Anterior cingulate cortex (tissue), 58 donors: ENCODE measurements around the gene MCL1.

Source experiments
- DNase-seq, 58 donors: peaks; one replicate each; lab custom pipeline; 2025; lab: John Stamatoyannopoulos, UW

The MCL1 gene

DNA sequence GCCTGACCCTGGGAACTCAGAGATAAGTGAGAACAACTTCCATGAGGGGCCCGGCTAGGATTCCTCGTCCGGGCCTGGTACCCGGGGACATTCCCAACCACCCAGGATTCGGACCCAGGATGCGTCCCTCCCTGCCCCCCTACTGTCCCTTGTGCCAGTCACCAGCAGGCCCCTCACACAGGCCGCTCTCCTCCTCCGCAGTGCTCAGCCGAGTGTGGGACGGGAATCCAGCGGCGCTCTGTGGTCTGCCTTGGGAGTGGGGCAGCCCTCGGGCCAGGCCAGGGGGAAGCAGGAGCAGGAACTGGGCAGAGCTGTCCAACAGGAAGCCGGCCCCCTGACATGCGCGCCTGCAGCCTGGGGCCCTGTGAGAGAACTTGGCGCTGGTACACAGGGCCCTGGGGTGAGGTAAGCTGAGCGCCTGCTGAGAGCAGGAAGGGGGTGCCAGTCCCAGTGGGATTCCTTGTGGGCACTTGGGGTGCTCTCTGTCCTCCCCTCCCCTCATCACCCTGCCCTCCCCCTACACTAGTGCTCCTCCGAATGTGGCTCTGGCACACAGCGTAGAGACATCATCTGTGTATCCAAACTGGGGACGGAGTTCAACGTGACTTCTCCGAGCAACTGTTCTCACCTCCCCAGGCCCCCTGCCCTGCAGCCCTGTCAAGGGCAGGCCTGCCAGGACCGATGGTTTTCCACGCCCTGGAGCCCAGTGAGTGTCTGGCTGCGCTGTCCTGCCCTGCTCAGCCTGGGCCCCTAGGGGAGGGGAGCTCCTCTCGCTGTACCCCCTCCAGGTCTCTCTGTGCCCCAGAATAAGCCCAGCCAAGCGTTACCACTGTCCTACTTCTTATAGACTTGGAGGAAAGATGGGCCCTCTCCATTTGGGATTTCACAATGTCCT is 20.4 kb downstream of the MCL1 start:
- peak in 10 of 58 donors; percentile 7 to 30 (median 16) for DNase-seq

DNA sequence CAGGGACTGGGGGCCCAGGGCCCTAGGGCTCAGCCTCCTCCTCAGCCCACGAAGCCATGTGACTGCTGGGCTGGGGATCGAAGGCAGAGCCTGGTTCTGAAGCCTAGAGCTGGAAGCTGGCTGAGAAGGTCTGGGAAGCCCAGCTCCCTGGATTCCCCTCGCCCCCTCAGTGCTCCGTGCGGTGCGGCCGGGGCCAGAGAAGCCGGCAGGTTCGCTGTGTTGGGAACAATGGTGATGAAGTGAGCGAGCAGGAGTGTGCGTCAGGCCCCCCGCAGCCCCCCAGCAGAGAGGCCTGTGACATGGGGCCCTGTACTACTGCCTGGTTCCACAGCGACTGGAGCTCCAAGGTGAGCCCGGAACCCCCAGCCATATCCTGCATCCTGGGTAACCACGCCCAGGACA is 21.1 kb downstream of the MCL1 start:
- no peak for DNase-seq

DNA sequence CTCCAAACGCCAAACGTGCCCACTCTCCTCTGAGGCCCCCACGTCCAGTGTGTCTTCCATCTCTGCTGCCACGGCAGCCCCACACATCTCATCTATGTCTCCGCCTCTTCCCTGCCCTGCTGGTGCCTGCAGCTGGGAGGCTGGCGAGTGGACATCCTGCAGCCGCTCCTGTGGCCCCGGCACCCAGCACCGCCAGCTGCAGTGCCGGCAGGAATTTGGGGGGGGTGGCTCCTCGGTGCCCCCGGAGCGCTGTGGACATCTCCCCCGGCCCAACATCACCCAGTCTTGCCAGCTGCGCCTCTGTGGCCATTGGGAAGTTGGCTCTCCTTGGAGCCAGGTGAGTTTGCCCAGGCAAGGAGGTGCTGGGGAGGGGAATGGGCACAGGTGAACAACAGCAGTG is 21.6 kb downstream of the MCL1 start:
- DNase-seq: no peak

DNA sequence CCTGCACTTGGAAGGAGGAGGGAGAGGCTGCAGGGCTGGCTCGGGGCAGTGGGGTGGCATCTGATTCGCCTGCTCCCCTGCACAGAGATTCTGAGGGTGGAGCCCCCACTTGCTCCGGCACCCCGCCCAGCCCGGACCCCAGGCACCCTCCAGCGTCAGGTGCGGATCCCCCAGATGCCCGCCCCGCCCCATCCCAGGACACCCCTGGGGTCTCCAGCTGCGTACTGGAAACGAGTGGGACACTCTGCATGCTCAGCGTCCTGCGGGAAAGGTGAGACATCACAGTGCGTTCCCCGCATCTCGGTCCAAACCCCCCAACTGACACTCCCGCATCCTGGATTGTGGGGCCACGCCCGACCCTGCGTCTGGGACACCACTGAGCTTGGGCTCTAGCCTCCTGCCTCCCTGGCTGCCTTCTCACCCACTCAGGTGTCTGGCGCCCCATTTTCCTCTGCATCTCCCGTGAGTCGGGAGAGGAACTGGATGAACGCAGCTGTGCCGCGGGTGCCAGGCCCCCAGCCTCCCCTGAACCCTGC is 22.3 kb downstream of the MCL1 start:
- no peak for DNase-seq

DNA sequence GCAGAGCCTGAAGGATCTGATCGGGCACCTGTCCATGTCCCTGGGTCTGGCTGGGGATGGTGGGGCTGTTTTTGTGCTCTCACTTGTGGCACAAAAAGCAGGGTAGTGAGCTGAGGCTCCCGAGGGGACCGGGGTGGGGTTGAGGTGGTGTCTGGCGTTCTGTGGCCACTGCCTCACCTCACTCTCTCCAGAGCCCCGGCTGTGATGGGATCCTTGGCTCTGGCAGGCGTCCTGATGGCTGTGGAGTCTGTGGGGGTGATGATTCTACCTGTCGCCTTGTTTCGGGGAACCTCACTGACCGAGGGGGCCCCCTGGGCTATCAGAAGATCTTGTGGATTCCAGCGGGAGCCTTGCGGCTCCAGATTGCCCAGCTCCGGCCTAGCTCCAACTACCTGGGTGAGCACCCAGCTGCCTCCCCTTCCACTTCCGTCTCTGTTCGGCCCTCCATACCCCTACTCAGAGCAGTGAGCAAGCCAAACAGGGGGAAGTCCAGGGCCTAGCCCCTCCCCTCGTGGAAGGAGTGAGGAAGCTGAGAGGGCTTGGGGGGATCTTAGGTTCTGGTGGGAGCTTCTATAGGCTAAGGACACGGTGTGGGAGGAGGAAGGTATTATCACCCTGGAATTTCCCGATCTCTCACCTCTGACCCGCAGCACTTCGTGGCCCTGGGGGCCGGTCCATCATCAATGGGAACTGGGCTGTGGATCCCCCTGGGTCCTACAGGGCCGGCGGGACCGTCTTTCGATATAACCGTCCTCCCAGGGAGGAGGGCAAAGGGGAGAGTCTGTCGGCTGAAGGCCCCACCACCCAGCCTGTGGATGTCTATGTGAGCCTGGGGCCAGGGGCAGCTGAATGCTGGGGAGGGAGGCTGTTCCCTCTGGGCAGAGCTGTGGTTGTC is 23.2 kb downstream of the MCL1 start:
- no peak for DNase-seq

DNA sequence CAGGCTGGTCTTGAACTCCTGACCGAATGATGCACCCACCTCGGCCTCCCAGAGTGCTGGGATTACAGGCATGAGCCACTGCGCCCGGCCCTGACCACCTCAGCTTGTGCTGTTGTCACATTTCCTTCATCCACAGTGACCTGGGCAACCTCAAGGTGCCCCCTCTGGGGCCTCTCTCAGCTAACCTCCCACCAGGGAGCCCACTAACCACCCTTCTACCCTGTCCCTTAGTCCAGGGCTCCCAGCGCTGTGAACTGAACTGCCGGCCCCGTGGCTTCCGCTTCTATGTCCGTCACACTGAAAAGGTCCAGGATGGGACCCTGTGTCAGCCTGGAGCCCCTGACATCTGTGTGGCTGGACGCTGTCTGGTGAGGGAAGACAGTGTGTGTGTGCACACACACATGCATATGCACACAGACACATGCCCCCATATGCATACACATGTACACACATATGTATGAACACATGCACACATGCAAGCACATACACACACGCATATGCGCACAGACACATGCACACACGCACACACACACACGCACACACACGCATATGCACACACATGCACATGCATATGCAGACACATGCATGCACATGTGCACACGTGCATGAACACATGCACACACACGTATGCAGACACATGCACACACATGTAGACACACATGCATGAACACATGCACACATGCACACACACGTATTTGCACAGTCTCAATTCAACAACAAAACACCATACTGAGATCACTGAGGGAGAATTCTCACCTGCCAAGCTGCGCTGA is 24.0 kb downstream of the MCL1 start:
- no peak for DNase-seq

DNA sequence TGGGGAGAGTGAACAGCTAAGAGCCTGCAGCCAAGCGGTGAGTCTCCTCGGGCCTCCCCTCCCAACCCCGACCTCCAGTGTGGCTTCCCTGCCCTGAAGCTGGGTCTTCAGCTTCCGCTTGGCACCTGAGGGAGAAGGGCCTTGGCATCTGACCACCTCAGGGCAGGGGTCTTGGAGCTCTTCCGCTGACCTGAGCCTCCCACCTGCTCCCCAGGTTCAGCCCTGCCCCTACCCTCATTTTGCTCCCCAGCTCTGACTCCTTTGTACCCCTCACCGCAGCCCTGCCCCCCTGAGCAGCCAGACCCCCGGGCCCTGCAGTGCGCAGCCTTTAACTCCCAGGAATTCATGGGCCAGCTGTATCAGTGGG is 25.3 kb downstream of the MCL1 start:
- DNase-seq: no peak

DNA sequence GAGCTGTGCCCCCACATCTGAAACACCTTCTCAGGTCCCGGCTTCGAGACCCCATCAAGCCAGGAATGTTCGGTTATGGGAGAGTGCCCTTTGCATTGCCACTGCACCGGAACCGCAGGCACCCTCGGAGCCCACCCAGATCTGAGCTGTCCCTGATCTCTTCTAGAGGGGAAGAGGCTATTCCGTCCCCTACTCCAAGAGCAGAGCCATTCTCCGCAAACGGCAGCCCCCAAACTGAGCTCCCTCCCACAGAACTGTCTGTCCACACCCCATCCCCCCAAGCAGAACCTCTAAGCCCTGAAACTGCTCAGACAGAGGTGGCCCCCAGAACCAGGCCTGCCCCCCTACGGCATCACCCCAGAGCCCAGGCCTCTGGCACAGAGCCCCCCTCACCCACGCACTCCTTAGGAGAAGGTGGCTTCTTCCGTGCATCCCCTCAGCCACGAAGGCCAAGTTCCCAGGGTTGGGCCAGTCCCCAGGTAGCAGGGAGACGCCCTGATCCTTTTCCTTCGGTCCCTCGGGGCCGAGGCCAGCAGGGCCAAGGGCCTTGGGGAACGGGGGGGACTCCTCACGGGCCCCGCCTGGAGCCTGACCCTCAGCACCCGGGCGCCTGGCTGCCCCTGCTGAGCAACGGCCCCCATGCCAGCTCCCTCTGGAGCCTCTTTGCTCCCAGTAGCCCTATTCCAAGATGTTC is 25.9 kb downstream of the MCL1 start:
- DNase-seq: no peak

DNA sequence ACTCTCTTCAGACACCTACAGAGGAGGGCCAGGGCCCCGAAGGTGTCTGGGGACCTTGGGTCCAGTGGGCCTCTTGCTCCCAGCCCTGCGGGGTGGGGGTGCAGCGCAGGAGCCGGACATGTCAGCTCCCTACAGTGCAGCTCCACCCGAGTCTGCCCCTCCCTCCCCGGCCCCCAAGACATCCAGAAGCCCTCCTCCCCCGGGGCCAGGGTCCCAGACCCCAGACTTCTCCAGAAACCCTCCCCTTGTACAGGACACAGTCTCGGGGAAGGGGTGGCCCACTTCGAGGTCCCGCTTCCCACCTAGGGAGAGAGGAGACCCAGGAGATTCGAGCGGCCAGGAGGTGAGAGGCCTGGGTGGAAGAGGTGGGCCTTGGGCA is 26.5 kb downstream of the MCL1 start:
- DNase-seq: no peak

DNA sequence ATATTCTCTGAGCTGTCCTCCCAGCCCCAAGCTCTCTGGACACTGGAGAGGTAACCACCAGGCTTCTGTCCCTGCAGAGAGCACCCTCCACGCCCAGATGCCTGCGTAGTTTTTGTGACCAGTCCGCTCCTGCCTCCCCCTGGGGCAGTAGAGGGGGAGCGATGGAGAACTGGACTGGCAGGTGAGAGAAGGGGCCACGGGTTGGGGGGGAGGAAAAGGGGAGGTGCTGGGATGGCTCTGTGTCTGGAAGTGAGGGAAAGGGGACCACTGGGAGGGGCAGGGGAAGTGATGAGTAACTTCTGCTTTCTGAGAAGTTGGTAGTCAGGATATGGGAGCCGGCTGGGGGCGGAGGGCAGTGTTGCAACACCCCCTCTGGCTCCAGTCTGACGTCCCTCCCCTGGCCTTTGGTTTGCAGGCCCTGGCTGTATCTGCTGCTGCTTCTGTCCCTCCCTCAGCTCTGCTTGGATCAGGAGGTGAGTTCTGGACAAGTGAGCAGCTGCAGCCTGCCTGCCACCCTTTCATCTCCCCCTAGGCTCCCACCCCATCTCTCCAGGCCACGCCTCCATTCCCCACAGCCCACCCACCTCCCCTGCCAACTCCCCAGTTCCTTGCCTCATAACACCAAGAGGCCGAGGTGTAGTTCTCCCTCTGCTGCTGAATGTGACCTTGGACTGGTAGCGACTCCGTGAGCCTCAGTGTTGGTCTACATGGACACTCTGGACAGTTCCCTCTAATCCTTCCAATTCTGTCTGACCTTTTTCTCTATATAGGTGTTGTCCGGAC is 27.1 kb downstream of the MCL1 start:
- peak in 28 of 58 donors; percentile 8 to 58 (median 25) for DNase-seq

DNA sequence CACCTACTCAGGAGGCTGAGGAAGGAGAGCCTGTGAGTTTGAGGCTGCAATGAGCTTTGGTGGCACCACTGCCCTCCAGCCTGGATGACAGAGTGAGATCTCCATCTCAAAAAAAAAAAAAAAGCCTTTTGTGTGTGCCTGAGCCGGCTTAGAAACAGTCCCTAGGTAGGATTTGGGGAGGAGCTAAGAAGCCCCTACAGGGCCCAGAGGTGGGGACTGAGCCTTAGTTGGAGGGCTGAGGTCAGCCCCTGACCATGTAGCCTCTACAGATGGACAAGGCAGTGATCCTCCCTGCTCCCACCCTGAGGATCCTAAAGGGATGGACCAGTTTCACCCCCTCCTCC is 27.7 kb downstream of the MCL1 start:
- DNase-seq: no peak

DNA sequence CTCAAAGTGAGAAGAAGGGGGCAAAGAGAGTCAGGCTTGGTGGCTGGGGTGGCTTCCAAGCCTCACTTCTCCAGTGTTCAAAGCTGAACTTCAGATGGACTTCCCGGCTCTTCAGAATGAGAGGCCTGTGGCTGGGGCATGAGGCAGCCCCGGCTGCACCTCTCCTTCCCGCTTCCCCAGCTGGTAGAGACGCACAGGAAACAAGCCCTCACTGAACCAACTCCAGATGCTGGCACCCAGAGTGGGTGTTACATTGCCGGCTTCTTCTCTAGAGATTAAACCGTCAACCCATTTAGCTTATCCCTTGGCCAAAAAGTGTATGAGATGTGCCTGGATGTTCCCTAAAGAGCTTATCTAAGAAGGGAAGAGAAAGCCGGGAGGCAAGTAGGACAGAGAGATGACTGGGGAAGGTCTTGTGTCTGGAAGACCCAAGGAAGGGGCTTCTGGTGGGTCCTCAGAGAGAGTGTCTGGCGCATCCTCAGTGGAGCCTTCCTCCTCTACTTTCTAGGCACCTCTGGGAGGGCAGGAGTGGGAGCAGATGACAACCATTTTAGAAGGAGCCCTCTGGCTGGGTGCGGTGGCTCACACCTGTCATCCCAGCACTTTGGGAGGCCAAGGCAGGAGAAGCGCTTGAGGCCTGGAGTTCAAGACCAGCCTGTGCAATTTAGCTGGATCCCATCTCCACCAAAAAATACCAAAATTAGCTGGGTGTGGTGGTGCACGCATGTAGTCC is 28.2 kb downstream of the MCL1 start:
- peak in 7 of 58 donors; percentile 8 to 30 (median 11) for DNase-seq

DNA sequence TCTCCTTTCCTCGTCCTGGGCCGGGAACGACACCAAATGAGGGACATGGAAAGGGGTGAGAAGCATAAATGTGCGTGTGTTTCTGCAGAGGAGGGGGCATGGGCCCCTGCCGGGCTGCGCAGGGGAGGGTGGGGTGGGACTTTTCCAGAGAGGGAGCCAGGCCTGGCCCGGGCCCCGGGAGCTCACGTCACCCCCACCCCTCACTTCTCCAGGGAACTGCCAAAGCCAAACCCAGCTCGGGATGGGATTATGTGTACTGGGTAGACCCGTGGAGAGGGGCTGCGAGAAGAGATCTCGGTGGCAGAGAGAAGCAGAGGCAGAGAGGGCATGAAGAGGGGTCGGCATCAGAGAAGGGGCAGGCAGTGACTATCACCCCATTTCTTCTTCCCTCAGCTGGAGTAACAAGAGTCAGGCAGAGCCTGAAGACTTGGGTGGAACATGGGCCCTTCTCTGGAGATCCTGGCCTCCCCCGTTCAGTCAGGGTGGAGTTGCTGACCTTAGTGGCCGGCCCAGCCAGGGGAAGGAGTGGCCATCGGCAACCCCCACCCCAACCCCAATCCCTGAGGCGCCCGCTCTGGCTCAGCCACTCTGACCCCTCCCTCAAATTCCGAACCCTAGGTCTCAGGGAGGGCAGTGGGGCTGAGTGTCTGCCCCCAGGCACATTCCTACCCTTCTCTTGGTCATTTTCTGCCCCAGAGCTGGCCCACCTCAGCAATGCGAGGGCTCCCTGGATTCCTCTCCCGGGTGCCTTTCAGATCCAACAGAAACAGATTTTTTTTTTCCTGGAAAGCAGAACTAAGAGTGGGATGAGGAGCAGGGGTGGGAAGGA is 29.0 kb downstream of the MCL1 start:
- DNase-seq: no peak

DNA sequence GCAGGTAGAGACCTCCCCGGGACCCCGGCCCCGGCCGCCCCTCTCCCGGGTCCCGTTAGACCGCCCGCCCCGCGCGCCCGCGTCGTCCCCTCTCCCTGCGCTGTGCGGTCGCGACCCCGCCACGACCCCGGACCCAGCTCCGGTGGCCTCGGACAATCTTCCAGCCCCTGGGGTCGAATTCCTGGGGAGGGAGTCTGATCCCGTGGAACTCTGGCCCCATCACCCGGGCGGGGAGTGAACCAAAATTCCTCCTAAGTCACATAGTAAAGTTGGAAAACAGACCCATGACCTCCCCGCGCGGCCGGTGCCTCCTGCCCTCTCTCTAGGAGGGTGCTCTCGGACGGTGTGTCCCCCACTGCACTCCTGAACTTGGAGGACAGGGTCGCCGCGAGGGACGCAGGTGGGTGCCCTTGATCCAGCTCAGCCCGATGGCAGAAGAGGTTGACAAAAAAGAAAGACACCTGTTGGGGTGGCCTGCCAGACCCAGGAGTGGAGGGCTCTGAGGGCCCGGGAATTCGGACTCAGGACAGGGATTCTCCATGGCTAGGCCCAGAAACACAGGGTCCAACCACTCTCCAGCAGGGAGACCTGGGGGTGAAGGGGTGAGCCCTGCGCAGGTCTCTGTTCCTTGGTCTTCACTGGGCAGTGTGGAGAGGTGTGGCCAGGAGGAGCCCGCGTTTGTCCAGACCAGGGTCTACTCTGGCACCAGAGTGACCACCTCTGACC is 29.8 kb downstream of the MCL1 start:
- no peak for DNase-seq

DNA sequence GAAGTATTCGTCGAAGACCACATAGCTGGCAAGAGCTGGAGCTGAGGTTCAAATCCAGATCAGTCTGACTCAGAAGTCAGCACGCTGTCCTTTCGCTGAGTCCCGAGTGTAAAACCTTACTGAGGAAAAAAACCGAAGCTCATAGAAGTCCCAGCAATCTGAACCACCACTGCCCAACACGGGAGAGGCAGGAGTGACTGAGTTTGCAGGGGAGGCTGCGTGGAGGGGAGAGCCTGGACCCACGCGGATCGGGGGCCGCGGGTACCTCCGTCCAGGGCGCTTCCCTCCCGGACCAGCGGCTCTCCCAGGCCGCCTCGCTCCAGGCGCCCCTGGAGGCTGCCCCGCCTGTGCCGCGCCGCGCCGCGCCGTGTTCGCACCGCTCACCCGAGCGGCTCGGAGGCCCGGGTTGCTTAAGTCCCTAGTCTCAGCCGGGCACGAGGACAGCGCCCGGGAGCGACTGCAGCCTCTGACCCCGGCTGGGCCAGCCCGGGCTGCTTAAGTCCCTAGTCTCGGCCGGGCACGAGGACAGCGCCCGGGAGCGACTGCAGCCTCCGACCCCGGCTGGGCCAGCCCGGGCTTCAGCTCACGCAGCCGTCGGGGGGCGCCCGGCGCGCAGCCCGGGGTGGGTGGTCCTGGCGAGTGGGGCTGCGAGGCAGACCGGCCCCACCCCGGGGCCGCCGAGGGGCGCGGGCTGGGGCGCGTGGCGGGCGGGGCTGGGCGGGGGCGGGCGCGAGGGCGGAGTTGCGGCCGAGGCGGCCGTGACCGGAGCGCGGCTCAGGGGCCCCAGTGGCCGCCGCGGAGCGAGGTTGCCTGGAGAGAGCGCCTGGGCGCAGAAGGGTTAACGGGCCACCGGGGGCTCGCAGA is 30.5 kb downstream of the MCL1 start, which contains the start of gene ADAMTSL4:
ADAMTSL4 (plus strand) TSS at position 777 of the 864 bp plus-strand sequence. CDS start 2,881 bp downstream, outside the sequence.
- DNase-seq: peak in 9 of 58 donors; percentile 6 to 35 (median 16)

DNA sequence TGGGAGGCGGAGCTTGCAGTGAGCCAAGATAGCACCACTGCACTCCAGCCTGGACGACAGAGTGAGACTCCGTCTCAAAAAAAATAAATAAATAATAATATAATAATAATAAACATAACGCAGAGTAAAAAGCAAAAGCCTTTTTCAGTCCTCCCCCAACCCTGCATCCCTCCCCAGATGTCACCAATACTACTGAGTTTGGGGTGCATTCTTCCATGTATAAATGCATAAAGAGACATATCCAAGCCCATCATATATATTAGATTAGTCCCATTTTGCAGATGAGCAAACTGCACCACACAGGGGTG is 31.1 kb downstream of the MCL1 start:
- DNase-seq: no peak
